WTC11 (cell line): ENCODE results near the gene ALDOC.

ENCODE experiments used
- ATF1 ChIP-seq: sonication (generic); formaldehyde crosslinking; IDR thresholded peaks from 2 replicates; pipeline ENCODE4 v1.8.1; 2023; ENCODE audit warnings: mild to moderate bottlenecking, moderate library complexity, missing genetic modification reagents
- CTCF ChIP-seq: fragments of 200-600 bp; IDR thresholded peaks from 2 replicates; pipeline ENCODE4 v1.8.0; 2022; ENCODE audit warnings: antibody characterized with exemption
- FOXP1 ChIP-seq: sonication (generic); formaldehyde crosslinking; IDR thresholded peaks from 2 replicates; pipeline ENCODE4 v1.8.0; 2022; ENCODE audit warnings: missing genetic modification reagents, mild to moderate bottlenecking, moderate library complexity, borderline replicate concordance
- GABPB1 ChIP-seq: sonication (generic); formaldehyde crosslinking; IDR thresholded peaks from 2 replicates; pipeline ENCODE4 v1.8.1; 2023; ENCODE audit warnings: mild to moderate bottlenecking, missing genetic modification reagents
- IRF1 ChIP-seq: sonication (generic); formaldehyde crosslinking; IDR thresholded peaks from 2 replicates; pipeline ENCODE4 v1.8.0; 2023; ENCODE audit warnings: missing genetic modification reagents
- ZMAT4 ChIP-seq: fragments of 250-450 bp; sonication (Bioruptor Pico); IDR thresholded peaks from 2 replicates; pipeline ENCODE4 v1.9.0; 2021; ENCODE audit warnings: mild to moderate bottlenecking

GRCh38 chr17:28548417-28549130 lies 28.1 kb downstream of the ALDOC start:
- TF ChIP-seq ATF1 (no peak), CTCF (no peak), GABPB1 (no peak), IRF1 (CRISPR knock-in tag) (no peak), ZMAT4 (CRISPR knock-in tag) (no peak), FOXP1 (CRISPR knock-in tag) (no peak)
